Measurements from ENCODE around the gene UBXN10.

UBXN10 gene

DNA sequence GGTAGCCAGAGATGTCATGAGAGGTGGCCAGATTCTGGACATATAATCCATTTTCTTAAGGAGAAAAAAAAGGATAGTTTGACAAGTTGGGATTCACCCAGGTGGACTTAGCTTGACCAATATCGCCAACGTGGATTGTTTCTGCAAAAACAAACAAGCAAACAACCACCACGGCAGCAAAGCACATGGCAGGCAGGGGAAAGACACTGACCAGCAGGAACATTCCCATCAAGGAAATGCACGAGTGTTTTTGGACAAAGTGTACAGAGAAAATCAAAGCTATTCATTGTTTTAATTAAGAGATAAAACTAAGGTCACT lies 9.5 kb downstream of the UBXN10 start:
- Histone ChIP-seq H3K4me1 (ENCODE audit: insufficient read depth, low read length, poor library complexity, severe bottlenecking) (no peaks in the 10 kb centered on the region), H3K4me2 (ENCODE audit: low read depth, low read length, poor library complexity, severe bottlenecking) (no peak overlapping the region), H3K4me3 (ENCODE audit: low read length, poor library complexity, severe bottlenecking) (no peak overlapping the region), H3F3A (ENCODE audit: low read depth) (no peaks in the 10 kb centered on the region), H3K9me3 (ENCODE audit: insufficient read depth, low read depth, low read length) (no peaks in the 10 kb centered on the region), H3K9ac (ENCODE audit: low read depth, low read length, poor library complexity, severe bottlenecking) (no peak overlapping the region), H4K20me1 (ENCODE audit: insufficient read depth, low read length, poor library complexity, severe bottlenecking) (no peaks in the 10 kb centered on the region), H3K79me2 (ENCODE audit: insufficient read depth, low read length) (no peaks in the 10 kb centered on the region), H3K9me2 (replicated peaks; ENCODE audit: low read depth, low read length) (no peaks in the 10 kb centered on the region), H3K36me3 (ENCODE audit: insufficient read depth, low read length) (no peaks in the 10 kb centered on the region), H2AFZ (ENCODE audit: low read length) (no peak overlapping the region), H3K27me3 (ENCODE audit: insufficient read depth, low read length, poor library complexity, severe bottlenecking) (no peaks in the 10 kb centered on the region)
- TF ChIP-seq, protein P1, sequence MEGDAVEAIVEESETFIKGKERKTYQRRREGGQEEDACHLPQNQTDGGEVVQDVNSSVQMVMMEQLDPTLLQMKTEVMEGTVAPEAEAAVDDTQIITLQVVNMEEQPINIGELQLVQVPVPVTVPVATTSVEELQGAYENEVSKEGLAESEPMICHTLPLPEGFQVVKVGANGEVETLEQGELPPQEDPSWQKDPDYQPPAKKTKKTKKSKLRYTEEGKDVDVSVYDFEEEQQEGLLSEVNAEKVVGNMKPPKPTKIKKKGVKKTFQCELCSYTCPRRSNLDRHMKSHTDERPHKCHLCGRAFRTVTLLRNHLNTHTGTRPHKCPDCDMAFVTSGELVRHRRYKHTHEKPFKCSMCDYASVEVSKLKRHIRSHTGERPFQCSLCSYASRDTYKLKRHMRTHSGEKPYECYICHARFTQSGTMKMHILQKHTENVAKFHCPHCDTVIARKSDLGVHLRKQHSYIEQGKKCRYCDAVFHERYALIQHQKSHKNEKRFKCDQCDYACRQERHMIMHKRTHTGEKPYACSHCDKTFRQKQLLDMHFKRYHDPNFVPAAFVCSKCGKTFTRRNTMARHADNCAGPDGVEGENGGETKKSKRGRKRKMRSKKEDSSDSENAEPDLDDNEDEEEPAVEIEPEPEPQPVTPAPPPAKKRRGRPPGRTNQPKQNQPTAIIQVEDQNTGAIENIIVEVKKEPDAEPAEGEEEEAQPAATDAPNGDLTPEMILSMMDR (conservative IDR thresholded peaks at IDR 0.05; ENCODE audit: low read length): no peak; the same call in 1 of the 2 replicates
- TF ChIP-seq EZH2phosphoT487 (IDR thresholded peaks at IDR 0.05; ENCODE audit: borderline replicate concordance): no peak

DNA sequence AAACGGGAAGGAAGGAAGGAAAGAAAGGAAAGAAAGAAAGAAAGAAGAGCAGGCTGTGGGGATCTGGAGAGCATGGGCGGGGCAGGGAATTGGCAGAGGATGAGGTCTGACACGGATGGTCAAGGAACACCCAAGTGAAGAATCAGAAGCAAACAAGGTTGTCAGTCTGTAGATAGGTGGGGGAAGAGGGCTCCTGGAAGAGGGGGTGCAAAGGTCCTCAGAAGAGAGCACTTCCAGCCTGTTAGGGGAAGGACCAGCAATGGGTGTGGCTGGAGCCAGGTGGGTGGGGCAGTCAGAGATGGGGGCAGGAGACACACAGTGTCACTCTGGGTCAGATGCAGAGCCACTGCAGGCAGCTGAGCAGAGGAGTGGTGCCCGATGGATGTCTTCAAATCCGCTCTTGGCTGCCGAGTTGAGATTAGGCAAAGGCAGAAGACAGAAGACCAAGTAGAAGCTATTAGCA lies 11.5 kb downstream of the UBXN10 start:
- H3K9me3 ChIP-seq (ENCODE audit: insufficient read depth, low read depth, low read length): no peaks in the 10 kb centered on the region

DNA sequence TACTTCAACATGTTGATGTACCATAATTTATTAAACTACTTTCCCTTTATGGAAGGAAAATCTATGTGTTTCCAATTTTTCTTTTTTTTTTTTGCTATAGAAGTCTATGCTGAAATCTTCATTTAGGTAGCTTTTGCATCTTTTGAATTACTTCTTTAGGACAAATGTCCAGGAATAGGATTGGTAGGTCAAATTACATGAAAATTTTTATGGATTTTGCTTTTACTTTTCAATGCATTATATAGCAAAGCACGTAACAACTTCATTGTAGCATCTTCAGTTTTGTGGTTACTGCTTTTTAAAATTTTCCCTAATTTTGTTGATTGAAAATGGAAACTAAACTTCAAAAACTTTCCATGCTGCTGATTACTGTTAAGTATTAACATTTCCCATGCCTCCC lies 12.4 kb downstream of the UBXN10 start:
- TF ChIP-seq EZH2phosphoT487 (IDR thresholded peaks at IDR 0.05; ENCODE audit: borderline replicate concordance): no peak
- TF ChIP-seq, protein P1 (conservative IDR thresholded peaks at IDR 0.05; ENCODE audit: low read length): no peak

More for the DNA sequence above, 11.5 kb downstream of the UBXN10 start:
- no peak overlapping the region for H2AFZ ChIP-seq (ENCODE audit: low read length)
- no peak overlapping the region for H3K4me3 ChIP-seq (ENCODE audit: low read length, poor library complexity, severe bottlenecking)
- H3K36me3 ChIP-seq (ENCODE audit: insufficient read depth, low read length): no peaks in the 10 kb centered on the region
- no peaks in the 10 kb centered on the region for H3K4me1 ChIP-seq (ENCODE audit: insufficient read depth, low read length, poor library complexity, severe bottlenecking)
- H3K27me3 ChIP-seq (ENCODE audit: insufficient read depth, low read length, poor library complexity, severe bottlenecking): no peaks in the 10 kb centered on the region
- no peak overlapping the region for H3K9ac ChIP-seq (ENCODE audit: low read depth, low read length, poor library complexity, severe bottlenecking)
- no peaks in the 10 kb centered on the region for H3F3A ChIP-seq (ENCODE audit: low read depth)
- H3K4me2 ChIP-seq (ENCODE audit: low read depth, low read length, poor library complexity, severe bottlenecking): no peak overlapping the region
- no peaks in the 10 kb centered on the region for H3K9me2 ChIP-seq (replicated peaks; ENCODE audit: low read depth, low read length)
- H4K20me1 ChIP-seq (ENCODE audit: insufficient read depth, low read length, poor library complexity, severe bottlenecking): no peaks in the 10 kb centered on the region
- no peak for TF ChIP-seq EZH2phosphoT487 (IDR thresholded peaks at IDR 0.05; ENCODE audit: borderline replicate concordance)
- TF ChIP-seq, protein P1 (conservative IDR thresholded peaks at IDR 0.05; ENCODE audit: low read length): no peak
- H3K79me2 ChIP-seq (ENCODE audit: insufficient read depth, low read length): no peaks in the 10 kb centered on the region

More for the DNA sequence above, 12.4 kb downstream of the UBXN10 start:
- Histone ChIP-seq H3K4me3 (ENCODE audit: low read length, poor library complexity, severe bottlenecking) (no peak overlapping the region), H3K79me2 (ENCODE audit: insufficient read depth, low read length) (no peaks in the 10 kb centered on the region), H3K9ac (ENCODE audit: low read depth, low read length, poor library complexity, severe bottlenecking) (no peak overlapping the region), H3K4me1 (ENCODE audit: insufficient read depth, low read length, poor library complexity, severe bottlenecking) (no peaks in the 10 kb centered on the region), H2AFZ (ENCODE audit: low read length) (no peak overlapping the region), H3K4me2 (ENCODE audit: low read depth, low read length, poor library complexity, severe bottlenecking) (no peak overlapping the region), H3K9me3 (ENCODE audit: insufficient read depth, low read depth, low read length) (no peaks in the 10 kb centered on the region), H4K20me1 (ENCODE audit: insufficient read depth, low read length, poor library complexity, severe bottlenecking) (no peaks in the 10 kb centered on the region), H3K36me3 (ENCODE audit: insufficient read depth, low read length) (no peaks in the 10 kb centered on the region), H3K9me2 (replicated peaks; ENCODE audit: low read depth, low read length) (no peaks in the 10 kb centered on the region), H3K27me3 (ENCODE audit: insufficient read depth, low read length, poor library complexity, severe bottlenecking) (no peaks in the 10 kb centered on the region), H3F3A (ENCODE audit: low read depth) (no peaks in the 10 kb centered on the region)
